ENCODE data around the gene ABCC10.
A peak's percentile ranks its signal among the peaks of the same experiment; 100 is the strongest.

ABCC10 gene

DNA sequence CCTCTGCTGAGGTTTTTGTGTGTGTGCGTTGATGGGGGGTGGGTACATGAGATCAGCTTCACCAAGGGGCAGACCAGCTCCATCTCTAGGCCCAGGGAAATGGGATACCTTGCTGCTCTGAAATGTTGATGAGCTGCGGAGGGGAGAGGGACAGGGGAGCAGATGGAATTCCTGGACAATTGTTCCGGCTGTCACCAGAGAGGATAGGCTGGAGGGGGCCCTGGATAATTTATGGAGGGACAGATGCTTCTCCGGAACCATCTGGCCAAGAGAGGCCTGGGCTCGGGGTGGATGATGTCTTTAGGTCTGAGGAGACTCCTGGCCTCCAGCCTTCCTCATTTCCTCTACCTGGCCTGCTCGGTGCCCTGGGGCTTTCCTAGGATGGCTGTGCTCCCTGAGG lies 48.2 kb downstream of the ABCC10 start:
- Histone ChIP-seq H3K36me3 (no peaks in the 10 kb centered on the region), H3K27ac (no peak overlapping the region), H3K4me3 (ENCODE audit: low read depth in 1 of 2, low read length in 1 of 2) (no peak overlapping the region), H3K27me3 (peaks cover 17% of the 10 kb centered on the region), H3K4me1 (ENCODE audit: control insufficient read depth in 1 of 2, insufficient read depth in 1 of 2, low read depth in 1 of 2, low read length in 1 of 2) (peaks cover 10 to 15% of the 10 kb centered on the region in 2 experiments), H3K9me3 (no peaks in the 10 kb centered on the region)
- TF ChIP-seq, protein P1, sequence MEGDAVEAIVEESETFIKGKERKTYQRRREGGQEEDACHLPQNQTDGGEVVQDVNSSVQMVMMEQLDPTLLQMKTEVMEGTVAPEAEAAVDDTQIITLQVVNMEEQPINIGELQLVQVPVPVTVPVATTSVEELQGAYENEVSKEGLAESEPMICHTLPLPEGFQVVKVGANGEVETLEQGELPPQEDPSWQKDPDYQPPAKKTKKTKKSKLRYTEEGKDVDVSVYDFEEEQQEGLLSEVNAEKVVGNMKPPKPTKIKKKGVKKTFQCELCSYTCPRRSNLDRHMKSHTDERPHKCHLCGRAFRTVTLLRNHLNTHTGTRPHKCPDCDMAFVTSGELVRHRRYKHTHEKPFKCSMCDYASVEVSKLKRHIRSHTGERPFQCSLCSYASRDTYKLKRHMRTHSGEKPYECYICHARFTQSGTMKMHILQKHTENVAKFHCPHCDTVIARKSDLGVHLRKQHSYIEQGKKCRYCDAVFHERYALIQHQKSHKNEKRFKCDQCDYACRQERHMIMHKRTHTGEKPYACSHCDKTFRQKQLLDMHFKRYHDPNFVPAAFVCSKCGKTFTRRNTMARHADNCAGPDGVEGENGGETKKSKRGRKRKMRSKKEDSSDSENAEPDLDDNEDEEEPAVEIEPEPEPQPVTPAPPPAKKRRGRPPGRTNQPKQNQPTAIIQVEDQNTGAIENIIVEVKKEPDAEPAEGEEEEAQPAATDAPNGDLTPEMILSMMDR (IDR thresholded peaks at IDR 0.05): no peak

DNA sequence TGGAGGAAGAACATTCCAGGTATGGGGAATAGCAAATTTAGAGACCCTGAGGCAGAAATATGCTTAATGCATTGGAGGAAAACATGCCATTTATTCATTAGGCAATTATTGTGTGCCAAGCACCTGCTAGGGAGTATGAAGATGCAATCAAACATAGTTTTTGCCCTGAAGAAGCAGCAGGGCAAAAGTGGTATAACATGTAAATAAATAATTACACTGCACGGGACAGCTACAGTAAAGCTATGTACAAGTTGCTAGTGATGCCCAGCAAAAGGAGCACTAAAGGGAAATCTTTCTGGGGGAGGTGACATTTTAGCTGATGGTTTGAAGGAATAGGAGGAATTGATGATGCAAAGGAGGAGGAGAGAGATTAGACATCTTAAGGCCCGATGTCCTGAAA lies 49.4 kb downstream of the ABCC10 start:
- Histone ChIP-seq H3K4me1 (ENCODE audit: control insufficient read depth in 1 of 2, insufficient read depth in 1 of 2, low read depth in 1 of 2, low read length in 1 of 2) (peaks cover 10 to 15% of the 10 kb centered on the region in 2 experiments), H3K27ac (no peak overlapping the region), H3K9me3 (no peaks in the 10 kb centered on the region), H3K36me3 (no peaks in the 10 kb centered on the region), H3K27me3 (peaks cover 8% of the 10 kb centered on the region), H3K4me3 (ENCODE audit: low read depth in 1 of 2, low read length in 1 of 2) (peak overlapping the region; percentile 64 to 79)
- TF ChIP-seq, protein P1 (IDR thresholded peaks at IDR 0.05): no peak

DNA sequence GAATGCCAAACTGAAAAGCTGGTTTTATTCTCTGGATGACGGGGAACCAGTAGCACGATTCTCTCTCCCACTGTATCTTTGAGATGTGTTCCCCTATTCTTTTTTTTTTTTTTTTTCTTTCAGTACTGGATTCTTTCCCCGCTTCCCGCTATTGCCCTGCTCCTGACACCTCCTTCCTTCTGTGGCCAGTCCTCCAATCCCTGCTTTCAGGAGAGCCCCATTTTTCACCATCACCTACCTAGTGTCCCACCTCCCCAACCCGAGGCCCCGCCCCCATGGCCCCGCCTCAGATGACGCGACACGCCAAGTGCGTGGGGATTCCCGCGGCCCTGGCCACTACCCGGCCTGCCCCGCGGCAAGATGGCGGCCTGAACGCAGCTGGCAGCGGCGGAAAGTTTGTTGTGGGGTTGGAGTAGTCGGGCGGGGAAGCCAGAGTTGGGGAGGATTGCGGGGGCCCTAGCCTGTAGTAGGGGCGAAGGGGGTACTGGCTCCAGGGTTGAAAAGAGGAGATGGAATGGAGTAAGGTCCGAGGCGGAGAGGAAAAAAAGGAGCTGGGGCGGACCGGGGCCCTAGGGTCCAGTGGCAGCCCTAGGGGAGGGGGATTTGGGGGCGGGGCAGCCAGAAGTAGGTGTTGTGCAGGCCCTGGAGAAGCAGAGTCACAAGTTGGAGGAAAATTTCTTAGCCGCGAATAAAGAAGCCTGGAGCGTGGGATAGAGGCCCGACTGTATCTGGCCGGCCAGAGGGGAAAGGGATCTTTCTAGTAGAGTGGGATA lies 50.1 kb downstream of the ABCC10 start, which contains the start of gene TJAP1:
Gene TJAP1, plus strand, starts transcription at position 336 of the 773 bp plus-strand sequence. CDS start 21,432 bp downstream, outside the sequence.
- peaks cover 1% of the 10 kb centered on the region for H3K27me3 ChIP-seq
- TF ChIP-seq, protein P1 (IDR thresholded peaks at IDR 0.05): peak; percentile 10

DNA sequence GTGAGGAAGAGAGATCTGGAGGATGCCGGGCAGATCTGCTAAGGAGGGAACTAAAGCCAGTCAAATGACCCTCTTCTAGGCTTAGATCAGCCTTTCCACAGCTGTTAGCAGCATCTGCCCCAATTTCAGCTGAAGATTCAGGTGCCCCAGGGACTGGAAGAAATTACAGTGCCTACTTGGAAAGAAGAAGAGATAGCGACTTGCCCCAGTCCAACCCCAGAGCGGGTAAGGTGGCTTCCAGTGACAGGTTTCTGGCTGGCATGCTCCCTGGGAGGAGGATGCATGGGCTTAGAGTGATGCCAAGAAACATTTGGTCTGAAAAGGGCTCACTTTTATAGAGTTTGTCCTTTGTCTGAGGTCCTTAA lies 50.6 kb downstream of the ABCC10 start:
- Histone ChIP-seq H3K9me3 (no peaks in the 10 kb centered on the region), H3K36me3 (no peaks in the 10 kb centered on the region), H3K27me3 (no peaks in the 10 kb centered on the region), H3K4me3 (ENCODE audit: low read depth in 1 of 2, low read length in 1 of 2) (peak overlapping the region; percentile 64 to 79), H3K27ac (peak overlapping the region; percentile 67), H3K4me1 (ENCODE audit: control insufficient read depth in 1 of 2, insufficient read depth in 1 of 2, low read depth in 1 of 2, low read length in 1 of 2) (peaks cover 10 to 15% of the 10 kb centered on the region in 2 experiments)
- TF ChIP-seq, protein P1 (IDR thresholded peaks at IDR 0.05): no peak

More for the DNA sequence above, 50.1 kb downstream of the ABCC10 start, which contains the start of gene TJAP1:
- Histone ChIP-seq H3K36me3 (no peaks in the 10 kb centered on the region), H3K4me1 (ENCODE audit: control insufficient read depth in 1 of 2, insufficient read depth in 1 of 2, low read depth in 1 of 2, low read length in 1 of 2) (peaks cover 10 to 15% of the 10 kb centered on the region in 2 experiments), H3K9me3 (no peaks in the 10 kb centered on the region), H3K27ac (peak within 1 kb of the TSS; percentile 67), H3K4me3 (ENCODE audit: low read depth in 1 of 2, low read length in 1 of 2) (peak within 1 kb of the TSS; percentile 64 to 79)

DNA sequence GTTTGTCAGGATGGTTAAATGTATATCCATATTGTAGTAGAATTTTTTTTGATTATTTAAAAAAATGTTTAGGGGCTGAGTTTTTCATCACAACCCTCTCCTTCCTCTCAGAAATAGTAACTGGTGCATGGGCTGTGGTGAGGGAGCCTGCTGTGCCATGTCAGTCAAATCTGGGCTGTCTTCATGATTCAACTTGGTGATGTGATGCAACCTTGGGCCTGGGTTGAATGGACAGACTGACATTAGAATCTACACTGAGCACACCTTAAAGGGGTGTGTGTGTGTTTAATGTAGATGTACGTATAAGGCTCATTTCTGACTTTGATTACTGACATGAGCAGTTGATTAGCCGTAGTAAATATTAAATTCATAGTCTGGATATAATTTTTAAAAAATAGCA lies 53.7 kb downstream of the ABCC10 start:
- Histone ChIP-seq H3K4me3 (ENCODE audit: low read depth in 1 of 2, low read length in 1 of 2) (no peak overlapping the region), H3K36me3 (no peaks in the 10 kb centered on the region), H3K27ac (no peak overlapping the region), H3K4me1 (ENCODE audit: control insufficient read depth in 1 of 2, insufficient read depth in 1 of 2, low read depth in 1 of 2, low read length in 1 of 2) (peaks cover 10 to 15% of the 10 kb centered on the region in 2 experiments), H3K9me3 (no peaks in the 10 kb centered on the region), H3K27me3 (no peaks in the 10 kb centered on the region)
- TF ChIP-seq, protein P1 (IDR thresholded peaks at IDR 0.05): no peak

All from neutrophil (primary cell).